GM23338 (cell line): ENCODE measurements around the gene MAPK8. TPM values are rescaled to one million over a fixed set of nuclear protein-coding genes. Genes with fewer than 3 reads are reported as not detected.

Source experiments
- ATAC-seq: fragments of 200-7000 bp; cut with Tn5 transposase; 3 replicates; pipeline ENCODE4 v1.9.1; 2020
- DNase-seq: peaks from one replicate; pipeline ENCODE4 v3.0.0-alpha.2; 2015; ENCODE audit warnings: low spot score
- H2AFZ ChIP-seq: fragments of 200-600 bp; sonication (generic); 2 replicates; pipeline ENCODE4 v1.8.0; 2016; ENCODE audit warnings: antibody characterized with exemption, mild to moderate bottlenecking, moderate library complexity
- H3F3A ChIP-seq: fragments of 200-600 bp; sonication (generic); replicated peaks from 2 replicates; pipeline ENCODE4 v1.8.0; 2017; ENCODE audit warnings: antibody characterized with exemption, mixed run types, low read depth
- H3K27ac ChIP-seq: fragments of 200-600 bp; sonication (generic); 2 replicates; pipeline ENCODE4 v1.6.1; 2016; ENCODE audit warnings: low read depth
- H3K27me3 ChIP-seq: fragments of 200-600 bp; sonication (generic); 2 replicates; pipeline ENCODE4 v1.8.0; 2016; ENCODE audit warnings: mild to moderate bottlenecking, mixed run types, moderate library complexity; ENCODE audit not compliant: insufficient read depth
- H3K36me3 ChIP-seq: fragments of 200-600 bp; sonication (generic); 2 replicates; pipeline ENCODE4 v1.8.0; 2016; ENCODE audit warnings: mild to moderate bottlenecking; ENCODE audit not compliant: insufficient read depth
- H3K4me1 ChIP-seq: fragments of 200-600 bp; sonication (generic); 2 replicates; pipeline ENCODE4 v1.8.0; 2016; ENCODE audit warnings: mild to moderate bottlenecking, moderate library complexity; ENCODE audit not compliant: insufficient read depth
- H3K4me2 ChIP-seq: fragments of 200-600 bp; sonication (generic); 2 replicates; pipeline ENCODE4 v1.7.1; 2017; ENCODE audit warnings: mixed run types
- H3K4me3 ChIP-seq: fragments of 200-600 bp; sonication (generic); 2 replicates; pipeline ENCODE4 v1.6.1; 2016; ENCODE audit warnings: mixed run types
- H3K79me2 ChIP-seq: fragments of 200-600 bp; sonication (generic); replicated peaks from 2 replicates; pipeline ENCODE4 v1.8.0; 2017; ENCODE audit warnings: mild to moderate bottlenecking; ENCODE audit not compliant: insufficient read depth
- H3K9me2 ChIP-seq: fragments of 200-600 bp; sonication (generic); 2 replicates; pipeline ENCODE4 v1.8.0; 2017; ENCODE audit not compliant: insufficient read depth
- H4K20me1 ChIP-seq: fragments of 200-600 bp; sonication (generic); replicated peaks from 2 replicates; pipeline ENCODE4 v1.8.0; 2017; ENCODE audit warnings: mild to moderate bottlenecking; ENCODE audit not compliant: insufficient read depth
- H3K27ac Mint-ChIP-seq: 2 replicates; pipeline ENCODE4 v1.8.0; 2020; ENCODE audit warnings: inconsistent platforms, mild to moderate bottlenecking, moderate library complexity, mixed read lengths
- H3K27me3 Mint-ChIP-seq: 3 replicates; pipeline ENCODE4 v1.8.0; 2022; ENCODE audit warnings: low read depth, mild to moderate bottlenecking, moderate library complexity, mixed read lengths, inconsistent platforms; ENCODE audit not compliant: insufficient read depth, poor library complexity
- H3K36me3 Mint-ChIP-seq: 3 replicates; pipeline ENCODE4 v1.8.0; 2021; ENCODE audit warnings: low read depth, mild to moderate bottlenecking, inconsistent platforms, moderate library complexity, mixed read lengths
- H3K4me1 Mint-ChIP-seq: 3 replicates; pipeline ENCODE4 v1.8.0; 2020; ENCODE audit warnings: mild to moderate bottlenecking, inconsistent platforms, mixed read lengths
- H3K4me3 Mint-ChIP-seq: 3 replicates; pipeline ENCODE4 v1.8.0; 2021; ENCODE audit warnings: moderate library complexity, mild to moderate bottlenecking, inconsistent platforms, mixed read lengths
- H3K9me3 Mint-ChIP-seq: 3 replicates; pipeline ENCODE4 v1.8.0; 2020; ENCODE audit warnings: moderate library complexity, mild to moderate bottlenecking, inconsistent platforms, mixed read lengths
- CREB1 ChIP-seq: fragments of 250-450 bp; sonication (Bioruptor Pico); IDR thresholded peaks from 2 replicates; pipeline ENCODE4 v1.5.0; 2020; ENCODE audit warnings: low read depth, mild to moderate bottlenecking, moderate library complexity
- ETS1 ChIP-seq: IDR thresholded peaks from 2 replicates; pipeline ENCODE4 v1.6.1; 2016; ENCODE audit warnings: antibody characterized with exemption
- EZH2 ChIP-seq: fragments of 200-600 bp; sonication (generic); IDR thresholded peaks from one replicate; pipeline ENCODE4 v1.8.0; 2017; ENCODE audit warnings: antibody characterized with exemption, mild to moderate bottlenecking, low read depth; ENCODE audit not compliant: unreplicated experiment
- JUNB ChIP-seq: IDR thresholded peaks from one replicate; pipeline ENCODE4 v1.6.1; 2016; ENCODE audit warnings: antibody characterized with exemption; ENCODE audit not compliant: unreplicated experiment
- NANOG ChIP-seq: IDR thresholded peaks from 2 replicates; pipeline ENCODE4 v1.6.1; 2016; ENCODE audit warnings: antibody characterized with exemption, borderline replicate concordance
- REST ChIP-seq: IDR thresholded peaks from one replicate; pipeline ENCODE4 v1.6.1; 2018; ENCODE audit warnings: antibody characterized with exemption; ENCODE audit not compliant: unreplicated experiment
- ZNF331 ChIP-seq: fragments of 250-450 bp; sonication (Bioruptor Pico); IDR thresholded peaks from 2 replicates; pipeline ENCODE4 v1.5.0; 2020; ENCODE audit warnings: low read depth, mild to moderate bottlenecking, moderate library complexity
- ZNF462 ChIP-seq: fragments of 250-450 bp; sonication (Bioruptor Pico); IDR thresholded peaks from 2 replicates; pipeline ENCODE4 v1.5.0; 2020; ENCODE audit warnings: mild to moderate bottlenecking, moderate library complexity
- polyA plus RNA-seq: library from polyadenylated mRNA; unstranded; fragments of >200 nt; fragmentation: Nextera tagmentation; extraction: Ambion mirVana; gene quantifications from 2 replicates; pipeline ENCODE4 v1.2.1, GENCODE V29; 2016
- total RNA-seq: library from RNA; depleted of rRNA; stranded (reverse); fragments of >200 nt; shearing (Covaris generic); gene quantifications from 2 replicates; pipeline ENCODE4 v1.2.3, GENCODE V29; 2014

Gene MAPK8
- total and polyA plus RNA-seq, 2 experiments from 2014 or later, result 52.4 to 73.6 TPM

GRCh38 chr10:48428896-48429295, 122.4 kb downstream of the MAPK8 start (continued):
- TF ChIP-seq REST, result no peak

- Histone ChIP-seq H3K9me2 (no peaks in the 10 kb centered on the region), H3K36me3 (0 out of 2 replicates have a peak, but pooled peaks cover 5% of the 10 kb centered on the region), H3K79me2 (no peaks in the 10 kb centered on the region), H3K27ac (no peak overlapping the region), H3K4me3 (no peak overlapping the region), H3F3A (no peaks in the 10 kb centered on the region), H4K20me1 (no peaks in the 10 kb centered on the region; the same call in 1 of the 2 replicates), H3K27me3 (no peaks in the 10 kb centered on the region), H3K4me2 (no peak overlapping the region), H2AFZ (no peak overlapping the region), H3K4me1 (no peaks in the 10 kb centered on the region)
- TF ChIP-seq NANOG (no peak), ZNF331 (CRISPR knock-in tag) (no peak), JUNB (no peak), CREB1 (CRISPR knock-in tag) (no peak), EZH2 (no peak), ETS1 (no peak), ZNF462 (CRISPR knock-in tag) (no peak)
- Mint-ChIP-seq H3K4me1 (no peaks in the 10 kb centered on the region), H3K4me3 (no peak overlapping the region), H3K9me3 (no peaks in the 10 kb centered on the region), H3K27me3 (peaks cover 2% of the 10 kb centered on the region), H3K36me3 (peaks cover 5% of the 10 kb centered on the region; the same call in 1 of the 3 replicates), H3K27ac (no peak overlapping the region)
- DNase-seq (no peak), ATAC-seq (no peak)
Measured at GRCh38 chr10:48429309-48429708, 122.8 kb downstream of the MAPK8 start.
